HCT116 (cell line): Measurements from ENCODE around the gene GABARAP. TPM values are rescaled to one million over a fixed set of nuclear protein-coding genes. Genes with fewer than 3 reads are reported as not detected.

ENCODE experiments used
- ATAC-seq: fragments of 200-7000 bp; cut with Tn5 transposase; 2 replicates; pipeline ENCODE4 v1.9.1; 2020; ENCODE audit warnings: mild to moderate bottlenecking, moderate library complexity
- BruUV-seq: library from RNA; stranded (reverse); fragments of 400-500 nt; replicated peaks from 2 replicates; lab custom pipeline; 2021; lab: Mats Ljungman, UMichigan
- CTCF ChIA-PET: fragments of 300-600 bp; sonication (Branson Sonifier 250); formaldehyde crosslinking; loops from one replicate; lab custom pipeline; 2021; ENCODE audit warnings: antibody characterized with exemption; lab: Charles Lee
- POLR2A ChIA-PET: fragments of 300-600, 350-600 bp; sonication (Branson Sonifier 250); formaldehyde crosslinking; loops from one replicate; lab custom pipeline; 2021; ENCODE audit warnings: antibody characterized with exemption; lab: Charles Lee
- RAD21 ChIA-PET, 2 experiments: fragments of 300-600 bp; sonication (Branson Sonifier 250); formaldehyde crosslinking; loops; one replicate each; lab custom pipeline; 2023; ENCODE audit warnings: low total read pairs in 2 of 2; ENCODE audit not compliant: uncharacterized antibody in 2 of 2, unreplicated experiment in 2 of 2, low non-redundant PET in 1 of 2; lab: Charles Lee
- DNase-seq: peaks from one replicate; pipeline ENCODE4 v3.0.0-alpha.2; 2010; ENCODE audit warnings: low read depth, low spot score
- H2AFZ ChIP-seq: fragments of 200-600 bp; shearing (Covaris generic), sonication (generic); 2 replicates; pipeline ENCODE4 v1.6.1; 2017; ENCODE audit warnings: low read depth, mixed run types, mixed read lengths, antibody characterized with exemption, low read length; ENCODE audit not compliant: poor library complexity, severe bottlenecking
- H3K27ac ChIP-seq: 2 replicates; pipeline ENCODE4 v1.5.1; 2012; ENCODE audit warnings: low read depth, low read length
- H3K27me3 ChIP-seq: fragments of 200-600 bp; sonication (generic); 2 replicates; pipeline ENCODE4 v1.6.1; 2016; ENCODE audit warnings: mixed run types, low read length, mixed read lengths; ENCODE audit not compliant: insufficient read depth
- H3K36me3 ChIP-seq, 2 experiments: fragments of 200-500 bp in 1 of 2; fragments of 200-600 bp in 1 of 2; sonication (Bioruptor generic) in 1 of 2; sonication (generic) in 1 of 2; 2 replicates each; pipeline versions ENCODE4 v1.5.1 to v1.6.1; 2014 to 2016; ENCODE audit warnings: low read length in 2 of 2, inconsistent platforms in 1 of 2, mixed read lengths in 1 of 2, mixed run types in 1 of 2; ENCODE audit not compliant: insufficient read depth in 2 of 2, control insufficient read depth in 1 of 2
- H3K4me1 ChIP-seq, 2 experiments: fragments of 200-600 bp in 1 of 2; sonication (generic) in 1 of 2; 2 replicates each; pipeline versions ENCODE4 v1.5.1 to v1.6.1; 2012 to 2017; ENCODE audit warnings: low read length in 2 of 2, inconsistent platforms in 1 of 2, mild to moderate bottlenecking in 1 of 2, mixed read lengths in 1 of 2, mixed run types in 1 of 2, moderate library complexity in 1 of 2; ENCODE audit not compliant: insufficient read depth in 2 of 2, control insufficient read depth in 1 of 2
- H3K4me2 ChIP-seq: fragments of 200-600 bp; sonication (generic); 2 replicates; pipeline ENCODE4 v1.6.1; 2017; ENCODE audit warnings: mixed run types, low read length, mixed read lengths
- H3K4me3 ChIP-seq, 2 experiments: fragments of 200-600 bp in 1 of 2; sonication (generic) in 1 of 2; replicated peaks in 1 of 2; 2 replicates each; pipeline ENCODE4 v1.5.1; 2011 to 2016; ENCODE audit warnings: low read length in 2 of 2, control low read depth in 1 of 2, low read depth in 1 of 2, mild to moderate bottlenecking in 1 of 2, mixed read lengths in 1 of 2, mixed run types in 1 of 2
- H3K79me2 ChIP-seq: fragments of 200-600 bp; sonication (generic); 2 replicates; pipeline ENCODE4 v1.6.1; 2017; ENCODE audit warnings: mild to moderate bottlenecking, mixed run types, low read length, moderate library complexity, mixed read lengths; ENCODE audit not compliant: insufficient read depth
- H3K9ac ChIP-seq: fragments of 200-600 bp; sonication (generic); 2 replicates; pipeline ENCODE4 v1.6.1; 2016; ENCODE audit warnings: low read length, mixed read lengths
- H3K9me2 ChIP-seq: fragments of 200-600 bp; sonication (generic), shearing (Covaris generic); 2 replicates; pipeline ENCODE4 v1.6.1; 2017; ENCODE audit warnings: mixed run types, mild to moderate bottlenecking, moderate library complexity; ENCODE audit not compliant: insufficient read depth
- H3K9me3 ChIP-seq, 2 experiments: fragments of 200-500 bp in 1 of 2; fragments of 200-600 bp in 1 of 2; sonication (Bioruptor generic) in 1 of 2; sonication (generic) in 1 of 2; 2 replicates each; pipeline ENCODE4 v1.6.1; 2014 to 2017; ENCODE audit warnings: low read length in 2 of 2, mixed read lengths in 2 of 2, inconsistent platforms in 1 of 2, low read depth in 1 of 2, mild to moderate bottlenecking in 1 of 2, mixed run types in 1 of 2, moderate library complexity in 1 of 2; ENCODE audit not compliant: control insufficient read depth in 1 of 2, insufficient read depth in 1 of 2
- H4K20me1 ChIP-seq: fragments of 200-600 bp; sonication (generic), shearing (Covaris generic); 2 replicates; pipeline ENCODE4 v1.6.1; 2017; ENCODE audit warnings: mixed run types, mild to moderate bottlenecking, moderate library complexity; ENCODE audit not compliant: insufficient read depth
- POLR2AphosphoS5 ChIP-seq: IDR thresholded peaks from 2 replicates; pipeline ENCODE4 v1.6.1; 2011; ENCODE audit warnings: mild to moderate bottlenecking, low read depth, low read length, moderate library complexity
- YY1 ChIP-seq: IDR thresholded peaks from 2 replicates; pipeline ENCODE4 v1.6.1; 2011; ENCODE audit warnings: low read length, low read depth, moderate library complexity, mild to moderate bottlenecking; ENCODE audit not compliant: insufficient replicate concordance; ENCODE audit errors: extremely low read depth
- intact Hi-C: fragments of 100-400 bp; cut with micrococcal nuclease; formaldehyde crosslinking; loops from 2 replicates; pipeline ENCODE4 v1.10.0; 2022
- total RNA-seq: library from RNA; stranded (reverse); gene quantifications from one replicate; pipeline ENCODE4 v1.2.1, GENCODE V29; 2021; ENCODE audit not compliant: unreplicated experiment
- TF ChIP-seq, protein P1 (sequence below): IDR thresholded peaks from 2 replicates; pipeline ENCODE4 v1.6.1; 2012

GABARAP gene
- total RNA-seq, 1 experiment from 2014 or later, result 287 TPM

DNA sequence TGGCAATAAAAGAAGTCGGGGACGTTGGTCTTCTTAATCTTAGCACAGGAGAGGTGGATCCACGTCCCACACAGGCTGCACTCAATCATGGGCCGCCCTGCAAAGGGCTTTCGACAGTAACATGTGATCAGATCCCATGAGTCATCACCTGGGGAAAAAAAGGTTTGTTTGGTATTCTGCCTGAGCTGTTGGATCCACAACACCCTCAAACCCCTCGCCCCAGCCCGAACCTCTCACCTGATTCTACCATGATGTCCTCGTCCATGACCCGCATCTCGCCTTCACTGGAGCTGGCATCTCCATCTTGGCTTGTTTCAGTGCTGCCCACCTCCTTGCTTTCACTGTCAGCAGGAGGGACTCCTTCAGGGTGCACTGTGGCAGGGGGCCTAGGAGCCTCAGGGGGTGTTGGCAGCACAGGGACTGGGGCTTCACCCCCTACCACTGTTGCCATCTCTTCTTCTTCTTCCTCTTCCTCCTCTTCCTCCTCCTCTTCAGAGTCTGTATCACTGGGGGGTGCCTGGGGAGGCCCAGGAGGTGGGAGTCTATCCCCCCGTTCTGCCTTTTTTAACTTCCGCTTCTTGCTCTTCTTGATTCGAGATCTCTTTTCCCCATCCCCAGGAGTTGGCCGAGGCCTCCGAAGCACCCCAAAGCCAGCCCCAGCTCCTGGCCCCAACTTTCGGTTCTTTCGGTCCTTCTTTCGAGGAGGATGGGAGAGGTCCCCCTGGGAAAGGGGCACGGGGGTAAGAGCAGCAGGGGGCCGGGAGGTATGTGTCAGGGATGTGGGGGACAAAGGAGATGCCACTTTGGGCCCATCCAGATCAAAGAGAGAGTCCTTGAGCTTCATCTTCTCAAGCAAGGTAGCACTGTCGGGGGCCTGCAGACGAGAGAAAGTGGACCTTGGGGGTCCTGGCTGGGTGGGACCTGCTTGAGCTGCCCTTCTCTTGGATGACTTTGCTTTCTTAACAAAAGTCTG lies 6.3 kb downstream of the GABARAP start:
- ChIA-PET CTCF (interaction anchor here (1.8 kb wide), 1 partner anchor 15 kb away, joined by 5 read pairs; no protein-coding TSS in a partner anchor), POLR2A (interaction anchor here (0.7 to 2.6 kb wide), 2 partner anchors 16 to 73 kb away, joined by 3 to 19 read pairs; partner anchors contain the start of genes ACADVL and DLG4), RAD21 (interaction anchor here in 1 of 2 experiments (1.1 kb wide), 1 partner anchor 15 kb away, joined by 3 read pairs; no protein-coding TSS in a partner anchor)
- Histone ChIP-seq H3K4me3 (no peak overlapping the region), H3K9ac (no peak overlapping the region), H3K4me1 (peaks cover 38 to 67% of the 10 kb centered on the region in 2 experiments), H2AFZ (no peak overlapping the region), H3K9me3 (no peaks in the 10 kb centered on the region), H3K27ac (peak overlapping the region; percentile 92), H4K20me1 (peaks cover 4% of the 10 kb centered on the region; the same call in 1 of the 2 replicates), H3K36me3 (peaks cover 24 to 32% of the 10 kb centered on the region in 2 experiments), H3K79me2 (peaks cover 80% of the 10 kb centered on the region), H3K9me2 (no peaks in the 10 kb centered on the region), H3K27me3 (no peaks in the 10 kb centered on the region), H3K4me2 (peak overlapping the region; percentile 83; the same call in 1 of the 2 replicates)
- TF ChIP-seq, protein P1, sequence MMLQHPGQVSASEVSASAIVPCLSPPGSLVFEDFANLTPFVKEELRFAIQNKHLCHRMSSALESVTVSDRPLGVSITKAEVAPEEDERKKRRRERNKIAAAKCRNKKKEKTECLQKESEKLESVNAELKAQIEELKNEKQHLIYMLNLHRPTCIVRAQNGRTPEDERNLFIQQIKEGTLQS, result no peak
- TF ChIP-seq POLR2AphosphoS5, result peak; percentile 26; the same call in 1 of the 2 replicates
- TF ChIP-seq YY1, result no peak
- intact Hi-C loops, result no loop called here
- BruUV-seq, result no TSS peak
- ATAC-seq (no peak), DNase-seq (no peak)
